Erythroblast (primary cell): ENCODE results near the gene DUSP9.

ENCODE experiments used
- GATA1 ChIP-seq: IDR thresholded peaks from 2 replicates; pipeline ENCODE4 v1.6.1; 2011; ENCODE audit warnings: low read depth, mild to moderate bottlenecking, control low read depth, low read length, moderate library complexity
- POLR2A ChIP-seq: IDR thresholded peaks from 2 replicates; pipeline ENCODE4 v1.6.1; 2011; ENCODE audit warnings: mild to moderate bottlenecking, low read length

DNA sequence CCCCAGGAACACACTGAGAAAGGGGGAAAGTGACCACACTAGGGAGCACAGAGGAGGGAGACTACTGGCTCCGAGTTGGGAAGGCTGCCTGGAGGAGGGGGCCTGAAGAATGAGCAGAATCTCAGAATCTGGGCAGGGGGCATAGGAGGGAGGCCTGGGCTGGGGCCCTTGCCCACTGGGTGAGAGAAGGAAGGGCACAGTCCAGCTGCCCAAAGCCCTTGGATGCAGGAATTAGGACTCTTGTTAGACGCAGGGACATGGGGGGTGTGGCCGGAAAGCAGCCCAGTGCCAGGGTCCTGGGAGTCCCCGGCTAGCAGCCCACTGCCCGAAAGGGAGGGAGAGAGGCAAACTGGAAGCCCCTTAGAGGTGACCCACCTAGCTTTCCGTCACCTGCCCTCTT, 1.9 kb upstream of the DUSP9 start:
- TF ChIP-seq POLR2A (no peak), GATA1 (no peak)
